GM21528 (cell line): ENCODE measurements around the gene WDR17.

Experiments used
- ATAC-seq: cut with Tn5 transposase; IDR thresholded peaks from one replicate; pipeline ENCODE4 v1.9.1; 2021; ENCODE audit warnings: mild to moderate bottlenecking, moderate library complexity; ENCODE audit not compliant: unreplicated experiment, low FRiP score

Gene WDR17

GRCh38 chr4:176065435-176066291 is at the start of gene WDR17:
Gene WDR17 (plus strand): TSS chr4:176065841. CDS start chr4:176111581, 45,740 bp downstream.
- peak; percentile 100 for ATAC-seq

GRCh38 chr4:176016601-176017000 is 49.0 kb upstream of the WDR17 start:
- no peak for ATAC-seq

- no peak for ATAC-seq
Observed at GRCh38 chr4:176020481-176021085, 45.1 kb upstream of the WDR17 start.

- ATAC-seq, result no peak
Observed at GRCh38 chr4:176030391-176030790, 35.2 kb upstream of the WDR17 start.

- no peak for ATAC-seq
Observed at GRCh38 chr4:176031922-176032321, 33.7 kb upstream of the WDR17 start.

GRCh38 chr4:176032454-176032853 is 33.2 kb upstream of the WDR17 start:
- ATAC-seq, result no peak

- no peak for ATAC-seq
Observed at GRCh38 chr4:176034499-176034898, 31.1 kb upstream of the WDR17 start.

- no peak for ATAC-seq
Observed at GRCh38 chr4:176034936-176035335, 30.7 kb upstream of the WDR17 start.

GRCh38 chr4:176036585-176037205 is 28.9 kb upstream of the WDR17 start:
- peak; percentile 85 for ATAC-seq

- ATAC-seq, result no peak
Observed at GRCh38 chr4:176038789-176039188, 26.9 kb upstream of the WDR17 start.

- ATAC-seq, result no peak
Observed at GRCh38 chr4:176042195-176042594, 23.4 kb upstream of the WDR17 start.

GRCh38 chr4:176043838-176044588 is 21.6 kb upstream of the WDR17 start:
- ATAC-seq, result no peak

GRCh38 chr4:176044589-176044951 is 21.1 kb upstream of the WDR17 start:
- no peak for ATAC-seq

- ATAC-seq, result no peak
Observed at GRCh38 chr4:176048631-176049030, 17.0 kb upstream of the WDR17 start.

GRCh38 chr4:176052744-176053143 is 12.9 kb upstream of the WDR17 start:
- peak; percentile 93 for ATAC-seq

GRCh38 chr4:176053785-176054184 is 11.9 kb upstream of the WDR17 start:
- ATAC-seq, result no peak

GRCh38 chr4:176054942-176055341 is 10.7 kb upstream of the WDR17 start:
- no peak for ATAC-seq

- ATAC-seq, result no peak
Observed at GRCh38 chr4:176063718-176064117, 1.9 kb upstream of the WDR17 start.

GRCh38 chr4:176064539-176064938 is 1.1 kb upstream of the WDR17 start:
- ATAC-seq, result no peak

GRCh38 chr4:176066757-176067156 is 1.1 kb downstream of the WDR17 start:
- no peak for ATAC-seq

- no peak for ATAC-seq
Observed at GRCh38 chr4:176077561-176077960, 11.9 kb downstream of the WDR17 start.
